ENCODE measurements around the gene HRH1. TPM values are rescaled to one million over a fixed set of nuclear protein-coding genes. Genes with fewer than 3 reads are reported as not detected.
A peak's percentile ranks its signal among the peaks of the same experiment; 100 is the strongest.
"Not testable (repeated sequence)": the region's sequence is repeated elsewhere in the genome, so short reads cannot be mapped to it uniquely, and the experiment has no call there.

Gene HRH1
- total and polyA plus RNA-seq, 10 of the 15 experiments (the other 5 are each of a cell fraction or from before 2014, with no cell fraction given), result not detected

- CTCF ChIA-PET; POLR2A ChIA-PET; H2AFZ ChIP-seq (ENCODE audit: control insufficient read depth, low read depth, low read length); RAD21 ChIA-PET (ENCODE audit: unreplicated experiment); H3K4me1 ChIP-seq (ENCODE audit: control insufficient read depth, insufficient read depth, low read length); H3K27me3 ChIP-seq (replicated peaks in 1 of 2; ENCODE audit: control insufficient read depth in 2 of 2, insufficient read depth in 2 of 2, low read length in 1 of 2); BruUV-seq (replicated peaks); SMC1A ChIA-PET (ENCODE audit: uncharacterized antibody, unreplicated experiment); H3K9me3 ChIP-seq (replicated peaks; ENCODE audit: control insufficient read depth, insufficient read depth, low read length); H3K36me3 ChIP-seq (ENCODE audit: control insufficient read depth in 2 of 2, insufficient read depth in 2 of 2, low read length in 1 of 2); H3K27ac ChIP-seq (ENCODE audit: control insufficient read depth, insufficient read depth); H3K79me2 ChIP-seq (ENCODE audit: control insufficient read depth, insufficient read depth, low read length); H3K4me2 ChIP-seq (ENCODE audit: control insufficient read depth, insufficient read depth); H3K4me3 ChIP-seq; H4K20me1 ChIP-seq (ENCODE audit: control insufficient read depth, insufficient read depth); ATAC-seq; FAIRE-seq; H3K9ac ChIP-seq (ENCODE audit: control insufficient read depth, insufficient read depth, low read length); in situ Hi-C loops (cut with MboI); DNase-seq (ENCODE audit: low read depth, low spot score): not testable (repeated sequence)
- TF ChIP-seq, protein P1, sequence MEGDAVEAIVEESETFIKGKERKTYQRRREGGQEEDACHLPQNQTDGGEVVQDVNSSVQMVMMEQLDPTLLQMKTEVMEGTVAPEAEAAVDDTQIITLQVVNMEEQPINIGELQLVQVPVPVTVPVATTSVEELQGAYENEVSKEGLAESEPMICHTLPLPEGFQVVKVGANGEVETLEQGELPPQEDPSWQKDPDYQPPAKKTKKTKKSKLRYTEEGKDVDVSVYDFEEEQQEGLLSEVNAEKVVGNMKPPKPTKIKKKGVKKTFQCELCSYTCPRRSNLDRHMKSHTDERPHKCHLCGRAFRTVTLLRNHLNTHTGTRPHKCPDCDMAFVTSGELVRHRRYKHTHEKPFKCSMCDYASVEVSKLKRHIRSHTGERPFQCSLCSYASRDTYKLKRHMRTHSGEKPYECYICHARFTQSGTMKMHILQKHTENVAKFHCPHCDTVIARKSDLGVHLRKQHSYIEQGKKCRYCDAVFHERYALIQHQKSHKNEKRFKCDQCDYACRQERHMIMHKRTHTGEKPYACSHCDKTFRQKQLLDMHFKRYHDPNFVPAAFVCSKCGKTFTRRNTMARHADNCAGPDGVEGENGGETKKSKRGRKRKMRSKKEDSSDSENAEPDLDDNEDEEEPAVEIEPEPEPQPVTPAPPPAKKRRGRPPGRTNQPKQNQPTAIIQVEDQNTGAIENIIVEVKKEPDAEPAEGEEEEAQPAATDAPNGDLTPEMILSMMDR (IDR thresholded peaks at IDR 0.05 in 2 of 3, conservative IDR thresholded peaks at IDR 0.05 in 1 of 3; ENCODE audit: control insufficient read depth in 2 of 3, extremely low read depth in 1 of 3, insufficient read depth in 1 of 3, low read depth in 3 of 3, low read length in 3 of 3), result 0 out of 6 replicates have a peak, but pooled peaks of 1 of the 3 experiments have one; percentile 9
- 0 out of 2 replicates have a peak, but pooled peaks have one; percentile 5 for TF ChIP-seq SMC3 (IDR thresholded peaks at IDR 0.05; ENCODE audit: borderline replicate concordance, low read length)
- 72% methylated on average over 14 of the region's 14 CpGs for WGBS (ENCODE audit: insufficient coverage, insufficient replicate concordance, low lambda C conversion rate, missing lambda C conversion rate)
- intact Hi-C loops (cut with micrococcal nuclease; ENCODE audit: unreplicated experiment), result loop anchor here (1.0 kb wide), 1 partner anchor 146 kb away; no protein-coding TSS in a partner anchor
Observed at GRCh38 chr3:11205881-11206280, 51.6 kb downstream of the HRH1 start.

GRCh38 chr3:11206316-11206715 lies 52.0 kb downstream of the HRH1 start:
- 63% methylated on average over 8 of the region's 8 CpGs for WGBS (ENCODE audit: insufficient coverage, insufficient replicate concordance, low lambda C conversion rate, missing lambda C conversion rate)
- DNase-seq (ENCODE audit: low read depth, low spot score) (no peak), ATAC-seq (no peak), FAIRE-seq (no peak)
- H3K79me2 ChIP-seq (ENCODE audit: control insufficient read depth, insufficient read depth, low read length), result no peaks in the 10 kb centered on the region
- ChIA-PET RAD21 (ENCODE audit: unreplicated experiment) (no interaction called here), CTCF (no interaction called here), POLR2A (no interaction called here), SMC1A (ENCODE audit: uncharacterized antibody, unreplicated experiment) (no interaction called here)
- H3K4me3 ChIP-seq, result no peak overlapping the region
- intact Hi-C loops (cut with micrococcal nuclease; ENCODE audit: unreplicated experiment), result loop anchor here (1.0 kb wide), 1 partner anchor 146 kb away; no protein-coding TSS in a partner anchor
- H3K9ac ChIP-seq (ENCODE audit: control insufficient read depth, insufficient read depth, low read length), result no peak overlapping the region
- peaks cover 0 to 2% of the 10 kb centered on the region in 2 experiments; a peak in 1 of 4 replicates for H3K27me3 ChIP-seq (replicated peaks in 1 of 2; ENCODE audit: control insufficient read depth in 2 of 2, insufficient read depth in 2 of 2, low read length in 1 of 2)
- H3K36me3 ChIP-seq (ENCODE audit: control insufficient read depth in 2 of 2, insufficient read depth in 2 of 2, low read length in 1 of 2), result no peaks in the 10 kb centered on the region
- no peaks in the 10 kb centered on the region for H3K4me1 ChIP-seq (ENCODE audit: control insufficient read depth, insufficient read depth, low read length)
- no peak overlapping the region for H3K4me2 ChIP-seq (ENCODE audit: control insufficient read depth, insufficient read depth)
- H2AFZ ChIP-seq (ENCODE audit: control insufficient read depth, low read depth, low read length), result no peak overlapping the region
- H4K20me1 ChIP-seq (ENCODE audit: control insufficient read depth, insufficient read depth), result no peaks in the 10 kb centered on the region
- in situ Hi-C loops (cut with MboI), result no loop called here
- TF ChIP-seq CEBPZ (IDR thresholded peaks at IDR 0.05; ENCODE audit: low read depth, low read length), result no peak
- BruUV-seq (replicated peaks), result no TSS peak
- H3K27ac ChIP-seq (ENCODE audit: control insufficient read depth, insufficient read depth), result no peak overlapping the region
- no peaks in the 10 kb centered on the region for H3K9me3 ChIP-seq (replicated peaks; ENCODE audit: control insufficient read depth, insufficient read depth, low read length)
